Body of pancreas (tissue), 4 donors: ENCODE results near the gene STX8. TPM values are rescaled to one million over a fixed set of nuclear protein-coding genes. Genes with fewer than 3 reads are reported as not detected.
A peak's percentile ranks its signal among the peaks of the same experiment; 100 is the strongest.

ENCODE experiments used
- ATAC-seq: fragments of 150-250 bp; one replicate; pipeline ENCODE4 v1.9.1; 2016
- DNase-seq, 4 donors: peaks; one replicate each; pipeline ENCODE4 v3.0.0-alpha.2; 2019
- H3K27ac ChIP-seq, 4 donors: fragments of 200-600 bp; sonication (generic); 1 replicate in 3 of 4; 2 replicates in 1 of 4; pipeline versions ENCODE4 v1.5.1 to v1.6.1; 2016 to 2019; ENCODE audit warnings: mild to moderate bottlenecking in 1 of 4, mixed read lengths in 1 of 4, moderate library complexity in 1 of 4
- H3K27me3 ChIP-seq, 2 donors: fragments of 200-600 bp; sonication (generic); one replicate each; pipeline ENCODE4 v1.6.0; 2016; ENCODE audit warnings: mild to moderate bottlenecking in 1 of 2
- H3K36me3 ChIP-seq, 2 donors: fragments of 200-600 bp; sonication (generic); replicated peaks in 1 of 2; 2 replicates each; pipeline ENCODE4 v1.5.1; 2016; ENCODE audit warnings: low read depth in 2 of 2; ENCODE audit not compliant: insufficient read depth in 1 of 2
- H3K4me1 ChIP-seq: fragments of 200-600 bp; sonication (generic); one replicate; pipeline ENCODE4 v1.6.0; 2016
- H3K4me3 ChIP-seq, 2 donors: fragments of 200-600 bp; sonication (generic); 1 replicate in 1 of 2; 2 replicates in 1 of 2; pipeline ENCODE4 v1.5.1; 2016 to 2019
- H3K9me3 ChIP-seq, 3 donors: fragments of 200-600 bp; sonication (generic); 1 replicate in 2 of 3; 2 replicates in 1 of 3; pipeline ENCODE4 v1.5.1; 2016
- CTCF ChIP-seq, 7 experiments: fragments of 450-650 bp in 4 of 7; fragments of 200-600 bp in 3 of 7; sonication (generic) in 3 of 7; IDR thresholded peaks; one replicate each; pipeline ENCODE4 v1.5.1; 2016 to 2019; ENCODE audit warnings: antibody characterized with exemption in 7 of 7
- POLR2A ChIP-seq, 3 donors: fragments of 450-650 bp; IDR thresholded peaks; one replicate each; pipeline ENCODE4 v1.6.1; 2016; ENCODE audit warnings: antibody characterized with exemption in 3 of 3, mild to moderate bottlenecking in 2 of 3
- WGBS, 2 donors: methylation state at CpG; one replicate each; pipeline ENCODE4 v1.1.5; 2017; 5-methylcytosine and 5-hydroxymethylcytosine counted together
- intact Hi-C: fragments of 100-400 bp; cut with DNase I; formaldehyde crosslinking; loops from one replicate; pipeline ENCODE4 v1.15.1; 2023
- total RNA-seq, 2 donors: library from RNA; depleted of rRNA; stranded (reverse); fragments of >200 nt; gene quantifications; one replicate each; pipeline ENCODE4 v1.1.0, GENCODE V29; 2016

The STX8 gene
- total RNA-seq, 2 donors from 2014 or later = 32.2 to 37.6 TPM

GRCh38 chr17:9251273-9251672, 324.3 kb downstream of the STX8 start:
- no peak overlapping the region for H3K27ac ChIP-seq
- H3K4me3 ChIP-seq = no peak overlapping the region
- WGBS, 2 donors = 84 to 86% methylated on average over 12 of the region's 12 CpGs
- no peaks in the 10 kb centered on the region for H3K27me3 ChIP-seq
- intact Hi-C loops = no loop called here
- no peak for ATAC-seq
- H3K36me3 ChIP-seq = no peaks in the 10 kb centered on the region
- TF ChIP-seq CTCF (IDR thresholded peaks at IDR 0.05) (no peak), POLR2A (IDR thresholded peaks at IDR 0.05) (no peak)
- no peaks in the 10 kb centered on the region for H3K4me1 ChIP-seq
- no peaks in the 10 kb centered on the region for H3K9me3 ChIP-seq
- no peak for DNase-seq

DNA sequence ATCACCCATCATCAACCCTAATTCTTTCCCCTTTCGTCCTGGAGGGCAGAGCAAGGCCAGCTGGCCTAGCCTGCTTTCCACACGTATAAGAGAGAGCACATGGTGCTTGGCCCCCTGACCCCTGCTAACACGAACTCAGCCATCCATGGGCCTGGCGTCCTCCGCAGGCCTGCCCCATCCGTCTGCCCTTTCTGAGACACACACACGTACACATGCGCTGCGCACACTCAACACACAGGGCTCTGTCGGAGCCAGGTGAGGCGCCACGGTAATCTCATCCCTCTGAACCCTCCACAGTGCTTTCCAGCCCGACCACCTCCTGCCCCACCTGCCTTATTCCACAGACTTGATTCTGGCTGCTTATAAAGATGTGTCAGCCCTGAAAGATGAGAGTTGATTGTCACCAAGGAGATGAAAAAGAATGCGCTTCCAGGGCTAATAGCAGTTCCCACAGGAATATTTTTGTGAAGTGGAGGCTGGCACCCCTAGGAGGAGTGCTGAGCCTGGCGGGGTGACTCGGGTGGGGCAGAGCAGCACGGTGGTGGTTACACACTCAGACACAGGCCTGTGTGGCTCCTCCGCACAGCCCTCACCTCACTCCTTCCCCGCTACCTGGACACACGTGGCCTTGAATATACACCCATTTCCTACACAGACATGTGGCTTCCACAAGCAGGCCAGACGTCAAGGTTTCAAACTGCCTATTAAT, 326.2 kb downstream of the STX8 start:
- intact Hi-C loops = no loop called here
- no peak for DNase-seq

GRCh38 chr17:9247401-9247938, 328.1 kb downstream of the STX8 start:
- no peak for ATAC-seq
- Histone ChIP-seq H3K4me3 (no peak overlapping the region), H3K27me3 (no peaks in the 10 kb centered on the region), H3K9me3 (no peaks in the 10 kb centered on the region), H3K27ac (no peak overlapping the region), H3K4me1 (no peaks in the 10 kb centered on the region), H3K36me3 (no peaks in the 10 kb centered on the region)
- intact Hi-C loops = no loop called here
- DNase-seq = no peak
- TF ChIP-seq CTCF (IDR thresholded peaks at IDR 0.05) (no peak), POLR2A (IDR thresholded peaks at IDR 0.05) (no peak)
- WGBS, 2 donors = 92 to 95% methylated on average over 13 to 21 of the region's 21 CpGs

More for the DNA sequence above, 326.2 kb downstream of the STX8 start:
- H3K36me3 ChIP-seq = no peaks in the 10 kb centered on the region
- TF ChIP-seq CTCF (IDR thresholded peaks at IDR 0.05) = no peak
- no peak for TF ChIP-seq POLR2A (IDR thresholded peaks at IDR 0.05)
- no peak for ATAC-seq
- WGBS, 2 donors = 84 to 89% methylated on average over 20 to 21 of the region's 21 CpGs
- H3K4me1 ChIP-seq = no peaks in the 10 kb centered on the region
- no peak overlapping the region for H3K27ac ChIP-seq
- H3K9me3 ChIP-seq = no peaks in the 10 kb centered on the region
- H3K4me3 ChIP-seq = no peak overlapping the region
- H3K27me3 ChIP-seq = no peaks in the 10 kb centered on the region

GRCh38 chr17:9244066-9245052, 331.3 kb downstream of the STX8 start:
- intact Hi-C loops = no loop called here
- Histone ChIP-seq H3K4me3 (no peak overlapping the region), H3K36me3 (no peaks in the 10 kb centered on the region), H3K27ac (no peak overlapping the region), H3K27me3 (no peaks in the 10 kb centered on the region), H3K9me3 (no peaks in the 10 kb centered on the region), H3K4me1 (peaks cover 22% of the 10 kb centered on the region)
- DNase-seq = peak in 2 of 4 donors; percentile 28 to 35
- WGBS, 2 donors = 85 to 87% methylated on average over 17 to 19 of the region's 21 CpGs
- ATAC-seq = no peak
- TF ChIP-seq CTCF (IDR thresholded peaks at IDR 0.05) = no peak
- no peak for TF ChIP-seq POLR2A (IDR thresholded peaks at IDR 0.05)
